Neural progenitor cell (in vitro differentiated cells): ENCODE results near the gene ZDHHC12. TPM values are rescaled to one million over a fixed set of nuclear protein-coding genes. Genes with fewer than 3 reads are reported as not detected.

ENCODE experiments used
- DNase-seq: peaks from one replicate; pipeline ENCODE4 v3.0.0-alpha.2; 2016; ENCODE audit warnings: low spot score
- H2AFZ ChIP-seq: fragments of 200-600 bp; sonication (generic); replicated peaks from 2 replicates; pipeline ENCODE4 v1.6.1; 2016; ENCODE audit warnings: antibody characterized with exemption
- H3F3A ChIP-seq: fragments of 200-600 bp; sonication (generic); 2 replicates; pipeline ENCODE4 v1.6.1; 2016; ENCODE audit warnings: antibody characterized with exemption, low read depth
- H3K27ac ChIP-seq: fragments of 200-600 bp; sonication (generic); 2 replicates; pipeline ENCODE4 v1.5.1; 2016; ENCODE audit warnings: mild to moderate bottlenecking
- H3K27me3 ChIP-seq: fragments of 200-600 bp; sonication (generic); 2 replicates; pipeline ENCODE4 v1.6.1; 2016; ENCODE audit warnings: mild to moderate bottlenecking, moderate library complexity
- H3K36me3 ChIP-seq: fragments of 200-600 bp; sonication (generic); 2 replicates; pipeline ENCODE4 v1.5.1; 2016
- H3K4me1 ChIP-seq: fragments of 200-600 bp; sonication (generic); 2 replicates; pipeline ENCODE4 v1.6.1; 2016; ENCODE audit warnings: mixed run types
- H3K4me2 ChIP-seq: fragments of 200-600 bp; sonication (generic); 2 replicates; pipeline ENCODE4 v1.6.1; 2016
- H3K4me3 ChIP-seq: fragments of 200-600 bp; sonication (generic); 2 replicates; pipeline ENCODE4 v1.5.1; 2016
- H3K79me2 ChIP-seq: fragments of 200-600 bp; sonication (generic); 2 replicates; pipeline ENCODE4 v1.6.1; 2016; ENCODE audit warnings: low read depth
- H3K9ac ChIP-seq: fragments of 200-600 bp; sonication (generic); 2 replicates; pipeline ENCODE4 v1.6.1; 2016
- H3K9me3 ChIP-seq: fragments of 200-600 bp; sonication (generic); 2 replicates; pipeline ENCODE4 v1.5.1; 2016; ENCODE audit warnings: low read depth
- H4K20me1 ChIP-seq: fragments of 200-600 bp; sonication (generic); 2 replicates; pipeline ENCODE4 v1.6.1; 2016; ENCODE audit warnings: low read depth
- H3K27ac Mint-ChIP-seq: 3 replicates; pipeline ENCODE4 v1.8.0; 2021; ENCODE audit warnings: mixed read lengths
- H3K27me3 Mint-ChIP-seq: 2 replicates; pipeline ENCODE4 v1.8.0; 2022; ENCODE audit warnings: low read depth, mild to moderate bottlenecking, inconsistent platforms, moderate library complexity, mixed read lengths; ENCODE audit not compliant: insufficient read depth
- H3K36me3 Mint-ChIP-seq: 3 replicates; pipeline ENCODE4 v1.8.0; 2021; ENCODE audit warnings: mixed read lengths
- H3K4me1 Mint-ChIP-seq: 3 replicates; pipeline ENCODE4 v1.8.0; 2021; ENCODE audit warnings: mixed read lengths
- H3K4me3 Mint-ChIP-seq: 3 replicates; pipeline ENCODE4 v1.8.0; 2021; ENCODE audit warnings: mild to moderate bottlenecking, moderate library complexity, mixed read lengths
- H3K9me3 Mint-ChIP-seq: 3 replicates; pipeline ENCODE4 v1.8.0; 2020; ENCODE audit warnings: mixed read lengths
- EZH2 ChIP-seq: fragments of 200-600 bp; sonication (generic); IDR thresholded peaks from 2 replicates; pipeline ENCODE4 v1.6.1; 2017; ENCODE audit warnings: antibody characterized with exemption, mild to moderate bottlenecking, moderate library complexity
- EZH2phosphoT487 ChIP-seq: fragments of 200-600 bp; sonication (generic); IDR thresholded peaks from 2 replicates; pipeline ENCODE4 v1.6.1; 2017; ENCODE audit warnings: antibody characterized with exemption
- total RNA-seq: library from RNA; depleted of rRNA; stranded (reverse); fragments of >200 nt; gene quantifications from 2 replicates; pipeline ENCODE4 v1.2.3, GENCODE V29; 2015; ENCODE audit warnings: low replicate concordance
- TF ChIP-seq, protein P1 (sequence below): fragments of 200-600 bp; sonication (generic); IDR thresholded peaks from 2 replicates; pipeline ENCODE4 v1.5.1; 2017; ENCODE audit warnings: antibody characterized with exemption, mild to moderate bottlenecking

The ZDHHC12 gene
- total RNA-seq, 1 donor from 2014 or later = 16.8 TPM

DNA sequence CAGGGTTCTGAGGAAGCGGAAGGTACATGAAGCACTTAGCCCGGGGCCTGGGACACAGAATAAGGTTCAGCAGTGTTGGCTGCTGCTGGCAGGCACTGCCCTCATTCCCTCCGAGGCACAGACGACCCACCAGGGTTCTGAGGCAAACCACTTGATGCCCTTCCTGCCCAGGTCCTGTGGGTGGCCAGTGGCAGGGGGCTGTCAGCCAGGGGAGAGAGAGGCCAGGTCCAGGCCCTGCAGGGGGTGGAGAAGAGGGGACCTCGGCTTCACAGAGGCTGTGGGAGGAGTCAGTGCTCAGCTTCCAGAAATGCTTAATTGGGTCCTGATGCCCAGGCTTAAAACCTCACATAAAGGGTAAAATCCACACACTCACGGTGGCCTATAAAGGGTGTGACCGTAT, 4.4 kb upstream of the ZDHHC12 start:
- Histone ChIP-seq H4K20me1 (no peaks in the 10 kb centered on the region), H3F3A (peaks cover 26% of the 10 kb centered on the region), H3K9me3 (no peaks in the 10 kb centered on the region), H3K4me2 (no peak overlapping the region), H3K4me3 (no peak overlapping the region), H3K27ac (no peak overlapping the region), H3K27me3 (no peaks in the 10 kb centered on the region), H2AFZ (no peak overlapping the region), H3K79me2 (peaks cover 5% of the 10 kb centered on the region), H3K36me3 (no peaks in the 10 kb centered on the region), H3K9ac (no peak overlapping the region), H3K4me1 (peaks cover 2% of the 10 kb centered on the region)
- H3K4me3 Mint-ChIP-seq = no peak overlapping the region
- DNase-seq = no peak
- no peak overlapping the region for H3K27ac Mint-ChIP-seq
- H3K27me3 Mint-ChIP-seq = peaks cover 4% of the 10 kb centered on the region
- H3K9me3 Mint-ChIP-seq = no peaks in the 10 kb centered on the region
- no peaks in the 10 kb centered on the region for H3K36me3 Mint-ChIP-seq
- TF ChIP-seq, protein P1, sequence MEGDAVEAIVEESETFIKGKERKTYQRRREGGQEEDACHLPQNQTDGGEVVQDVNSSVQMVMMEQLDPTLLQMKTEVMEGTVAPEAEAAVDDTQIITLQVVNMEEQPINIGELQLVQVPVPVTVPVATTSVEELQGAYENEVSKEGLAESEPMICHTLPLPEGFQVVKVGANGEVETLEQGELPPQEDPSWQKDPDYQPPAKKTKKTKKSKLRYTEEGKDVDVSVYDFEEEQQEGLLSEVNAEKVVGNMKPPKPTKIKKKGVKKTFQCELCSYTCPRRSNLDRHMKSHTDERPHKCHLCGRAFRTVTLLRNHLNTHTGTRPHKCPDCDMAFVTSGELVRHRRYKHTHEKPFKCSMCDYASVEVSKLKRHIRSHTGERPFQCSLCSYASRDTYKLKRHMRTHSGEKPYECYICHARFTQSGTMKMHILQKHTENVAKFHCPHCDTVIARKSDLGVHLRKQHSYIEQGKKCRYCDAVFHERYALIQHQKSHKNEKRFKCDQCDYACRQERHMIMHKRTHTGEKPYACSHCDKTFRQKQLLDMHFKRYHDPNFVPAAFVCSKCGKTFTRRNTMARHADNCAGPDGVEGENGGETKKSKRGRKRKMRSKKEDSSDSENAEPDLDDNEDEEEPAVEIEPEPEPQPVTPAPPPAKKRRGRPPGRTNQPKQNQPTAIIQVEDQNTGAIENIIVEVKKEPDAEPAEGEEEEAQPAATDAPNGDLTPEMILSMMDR = no peak
- no peak for TF ChIP-seq EZH2
- peaks cover 40% of the 10 kb centered on the region for H3K4me1 Mint-ChIP-seq

DNA sequence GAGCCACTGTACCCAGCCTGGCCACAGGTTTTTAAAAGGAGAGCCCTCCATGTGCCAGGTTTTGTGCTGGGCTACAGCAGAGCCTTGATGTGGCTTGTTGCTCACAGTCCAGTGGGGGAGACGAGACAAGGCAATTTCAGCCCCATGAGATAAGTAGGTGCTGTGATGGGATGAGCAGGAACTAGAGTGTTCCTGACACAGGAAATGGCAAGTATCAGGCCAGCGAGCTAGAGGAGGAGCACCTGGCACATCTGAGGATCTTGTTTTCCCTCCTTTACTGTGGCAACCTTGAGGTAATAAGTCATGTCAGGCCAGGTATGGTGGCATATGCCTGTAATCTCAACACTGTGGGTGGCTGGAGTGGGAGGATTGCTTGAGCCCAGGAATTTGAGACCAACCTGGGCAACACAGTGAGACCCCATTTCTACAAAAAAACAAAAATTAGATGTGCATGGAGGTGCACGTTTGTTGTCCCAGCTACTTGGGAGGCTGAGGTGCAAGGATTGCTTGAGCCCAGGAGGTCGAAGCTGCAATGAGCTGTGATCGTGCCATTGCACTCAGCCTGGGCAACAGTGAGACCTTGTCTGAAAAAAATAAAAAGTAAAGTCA, 3.8 kb upstream of the ZDHHC12 start:
- peaks cover 4% of the 10 kb centered on the region for H3K27me3 Mint-ChIP-seq
- Histone ChIP-seq H3K4me2 (no peak overlapping the region), H3K27ac (no peak overlapping the region), H3F3A (peaks cover 22% of the 10 kb centered on the region), H3K27me3 (no peaks in the 10 kb centered on the region), H3K9ac (no peak overlapping the region), H3K79me2 (peaks cover 10% of the 10 kb centered on the region), H4K20me1 (no peaks in the 10 kb centered on the region), H2AFZ (no peak overlapping the region), H3K4me3 (no peak overlapping the region), H3K9me3 (no peaks in the 10 kb centered on the region), H3K4me1 (peaks cover 7% of the 10 kb centered on the region), H3K36me3 (no peaks in the 10 kb centered on the region)
- TF ChIP-seq, protein P1 = no peak
- TF ChIP-seq EZH2 (no peak), EZH2phosphoT487 (no peak)
- no peak for DNase-seq
- H3K4me1 Mint-ChIP-seq = peaks cover 40% of the 10 kb centered on the region
- H3K36me3 Mint-ChIP-seq = no peaks in the 10 kb centered on the region
- H3K4me3 Mint-ChIP-seq = no peak overlapping the region
- H3K9me3 Mint-ChIP-seq = no peaks in the 10 kb centered on the region
- peak overlapping the region; percentile 25 for H3K27ac Mint-ChIP-seq

GRCh38 chr9:128724744-128725211, 851 bp upstream of the ZDHHC12 start:
- Histone ChIP-seq H2AFZ (no peak overlapping the region), H3K9me3 (no peaks in the 10 kb centered on the region), H3K4me2 (peak overlapping the region; percentile 55), H3K9ac (no peak overlapping the region), H3F3A (peaks cover 20% of the 10 kb centered on the region), H3K36me3 (no peaks in the 10 kb centered on the region), H3K27me3 (no peaks in the 10 kb centered on the region), H3K4me1 (peaks cover 8% of the 10 kb centered on the region), H3K4me3 (peak overlapping the region; percentile 90), H3K79me2 (peaks cover 10% of the 10 kb centered on the region), H3K27ac (peak overlapping the region; percentile 35), H4K20me1 (no peaks in the 10 kb centered on the region)
- peak overlapping the region; percentile 80 for H3K27ac Mint-ChIP-seq
- peaks cover 42% of the 10 kb centered on the region for H3K4me1 Mint-ChIP-seq
- TF ChIP-seq, protein P1 = no peak
- no peak for TF ChIP-seq EZH2
- TF ChIP-seq EZH2phosphoT487 = no peak
- H3K4me3 Mint-ChIP-seq = peak overlapping the region; percentile 88
- DNase-seq = peak; percentile 90
- H3K36me3 Mint-ChIP-seq = peaks cover 2% of the 10 kb centered on the region
- H3K27me3 Mint-ChIP-seq = peaks cover 9% of the 10 kb centered on the region
- H3K9me3 Mint-ChIP-seq = no peaks in the 10 kb centered on the region
